GM23338 (cell line): ENCODE data around the gene NPHS1. TPM values are rescaled to one million over a fixed set of nuclear protein-coding genes. Genes with fewer than 3 reads are reported as not detected.

Source experiments
- REST ChIP-seq: IDR thresholded peaks from one replicate; pipeline ENCODE4 v1.6.1; 2018; ENCODE audit warnings: antibody characterized with exemption; ENCODE audit not compliant: unreplicated experiment
- ZNF114 ChIP-seq: fragments of 250-450 bp; sonication (Bioruptor Pico); IDR thresholded peaks from 2 replicates; pipeline ENCODE4 v1.5.0; 2020; ENCODE audit warnings: mild to moderate bottlenecking, moderate library complexity
- ZNF462 ChIP-seq: fragments of 250-450 bp; sonication (Bioruptor Pico); IDR thresholded peaks from 2 replicates; pipeline ENCODE4 v1.5.0; 2020; ENCODE audit warnings: mild to moderate bottlenecking, moderate library complexity
- polyA plus RNA-seq: library from polyadenylated mRNA; unstranded; fragments of >200 nt; fragmentation: Nextera tagmentation; extraction: Ambion mirVana; gene quantifications from 2 replicates; pipeline ENCODE4 v1.2.1, GENCODE V29; 2016
- total RNA-seq: library from RNA; depleted of rRNA; stranded (reverse); fragments of >200 nt; shearing (Covaris generic); gene quantifications from 2 replicates; pipeline ENCODE4 v1.2.3, GENCODE V29; 2014

Gene NPHS1
- total and polyA plus RNA-seq, 2 experiments from 2014 or later: 1.0 to 1.3 TPM

GRCh38 chr19:35789978-35790944 lies 62.0 kb downstream of the NPHS1 start (continued):
- TF ChIP-seq ZNF462 (CRISPR knock-in tag) (no peak), ZNF114 (CRISPR knock-in tag) (no peak), REST (no peak)
